MV-4-11 (cell line): ENCODE measurements around the gene TMEM53.

Experiments
- DNase-seq: peaks from one replicate; lab custom pipeline; 2025; lab: John Stamatoyannopoulos, UW

The TMEM53 gene

DNA sequence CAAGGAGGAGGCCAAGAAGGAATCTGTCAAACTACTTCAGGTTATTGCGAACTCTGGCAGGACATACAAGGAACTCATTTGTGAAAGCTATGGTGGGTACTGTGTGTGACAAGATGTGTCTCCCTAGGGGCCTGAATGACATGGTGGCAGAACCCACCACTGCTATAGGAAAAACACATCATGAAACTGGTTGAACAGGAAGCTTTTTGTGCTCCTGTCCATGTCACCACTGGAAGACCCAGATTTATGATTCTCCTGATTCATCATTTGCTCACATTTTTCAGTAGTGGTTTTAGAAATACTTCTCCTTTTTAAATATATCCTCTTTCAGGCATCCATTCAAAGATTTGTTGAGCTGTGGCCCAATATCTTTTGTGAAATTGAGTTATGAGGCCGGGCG lies 23.9 kb upstream of the TMEM53 start:
- peak; percentile 95 for DNase-seq

DNA sequence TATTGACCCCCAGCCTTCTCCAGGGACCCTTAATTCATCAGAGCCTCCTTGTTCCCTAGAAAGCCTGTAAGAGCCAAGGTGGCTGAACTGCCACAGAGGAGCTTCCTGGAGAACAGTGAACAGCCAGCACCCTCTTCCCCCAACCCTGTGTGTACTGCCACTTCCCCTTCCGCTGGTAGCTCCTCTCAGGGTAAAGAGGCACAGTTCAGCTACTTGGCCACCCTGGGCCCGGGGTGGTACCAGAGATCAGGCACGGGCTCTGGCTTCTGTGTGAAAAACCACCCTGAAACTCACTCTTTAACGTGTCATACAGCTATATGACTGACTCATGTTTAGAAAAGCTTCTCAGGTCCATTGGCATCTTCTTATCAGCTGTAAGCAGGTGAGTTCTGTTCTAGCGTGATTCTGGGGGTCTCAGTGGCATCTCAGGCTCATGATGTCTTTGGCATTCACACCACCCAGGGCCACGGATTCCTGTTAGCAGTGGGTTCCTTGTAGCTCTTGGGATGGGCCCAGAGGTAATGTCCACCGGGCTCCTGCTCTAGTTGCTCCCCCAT lies 22.6 kb upstream of the TMEM53 start:
- DNase-seq, result peak; percentile 74

DNA sequence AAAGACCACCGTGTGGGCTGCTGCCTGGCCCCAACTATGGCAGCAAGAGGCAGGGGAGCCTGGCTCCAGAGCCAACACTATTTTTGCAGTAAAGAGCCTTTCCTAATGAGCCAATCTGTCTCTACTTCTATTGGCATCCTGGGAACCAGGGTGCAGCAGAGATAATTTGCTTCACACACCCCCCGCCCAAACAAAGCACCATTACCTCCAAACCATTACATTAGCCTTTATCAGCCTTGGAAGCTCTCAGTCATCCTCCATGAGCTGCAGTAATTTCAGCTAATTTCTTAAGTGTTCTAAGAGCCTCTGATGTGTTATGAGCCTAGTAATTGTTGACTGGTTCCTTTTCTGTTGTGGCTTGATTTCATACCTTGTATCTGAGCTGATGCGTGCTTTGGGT lies 21.8 kb upstream of the TMEM53 start:
- no peak for DNase-seq

DNA sequence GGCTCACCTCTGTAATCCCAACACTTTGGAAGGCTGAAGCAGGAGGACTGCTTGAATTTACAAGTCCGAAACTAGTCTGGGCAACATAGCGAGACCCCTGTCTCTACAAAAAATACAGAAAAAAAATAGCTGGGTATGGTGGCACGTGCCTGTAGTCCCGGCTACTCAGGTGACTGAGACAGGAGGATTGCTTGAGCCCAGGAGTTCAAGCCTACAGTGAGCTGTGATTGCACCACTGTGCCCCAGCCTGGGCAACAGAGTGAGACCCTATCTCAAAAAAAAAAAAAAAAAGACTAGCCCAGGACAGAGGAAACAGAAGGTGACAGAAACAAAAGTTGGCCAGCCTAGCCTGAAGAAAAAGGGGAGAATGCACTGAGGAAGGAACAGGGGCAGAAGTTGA lies 21.4 kb upstream of the TMEM53 start:
- no peak for DNase-seq

DNA sequence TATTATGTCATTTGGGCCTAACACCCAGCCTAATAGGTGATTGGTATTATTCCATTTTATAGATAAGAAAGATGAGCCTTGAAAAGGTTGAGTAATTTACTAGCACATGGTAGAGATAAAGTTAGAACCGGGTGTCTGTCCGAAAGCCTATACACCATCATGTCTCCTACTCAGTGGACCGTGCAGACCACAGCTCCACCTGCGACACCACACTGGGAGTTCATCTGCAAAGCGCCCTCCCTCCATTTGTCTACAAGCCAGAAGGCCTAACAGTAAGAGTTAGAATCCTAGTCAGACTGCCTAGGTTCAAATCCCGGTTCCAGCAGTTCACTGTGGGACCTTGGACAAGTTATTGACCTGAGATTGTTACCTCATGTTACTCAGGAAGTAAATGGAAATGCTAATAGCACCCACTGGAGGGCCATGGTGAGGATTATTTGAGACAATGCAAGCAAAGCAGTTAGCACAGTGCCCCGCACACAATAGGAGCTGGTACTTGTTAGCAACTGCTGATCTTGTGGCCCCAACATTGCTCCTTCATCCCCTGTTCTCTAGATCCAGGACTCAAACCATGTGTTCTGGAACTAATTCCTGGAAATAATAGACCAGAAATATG lies 20.7 kb upstream of the TMEM53 start:
- DNase-seq, result no peak

DNA sequence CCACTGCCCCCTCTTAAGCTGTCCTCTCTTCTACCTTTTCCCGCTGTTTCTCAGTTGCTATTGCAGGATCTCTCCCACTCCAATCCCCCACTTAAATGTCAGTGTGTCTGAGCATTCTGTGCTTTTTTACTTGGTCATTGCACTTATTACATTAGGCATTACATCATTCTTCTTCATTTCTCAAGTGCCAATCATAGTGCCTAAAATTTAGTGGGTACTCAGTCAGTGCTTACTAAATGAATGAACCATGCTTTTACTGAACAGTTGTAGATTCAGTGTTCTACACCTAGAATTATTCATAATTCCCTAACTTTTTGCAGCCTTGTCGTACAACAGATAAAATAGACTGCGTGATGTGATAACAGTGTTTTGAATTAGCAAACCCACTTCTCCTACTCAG lies 19.6 kb upstream of the TMEM53 start:
- no peak for DNase-seq

DNA sequence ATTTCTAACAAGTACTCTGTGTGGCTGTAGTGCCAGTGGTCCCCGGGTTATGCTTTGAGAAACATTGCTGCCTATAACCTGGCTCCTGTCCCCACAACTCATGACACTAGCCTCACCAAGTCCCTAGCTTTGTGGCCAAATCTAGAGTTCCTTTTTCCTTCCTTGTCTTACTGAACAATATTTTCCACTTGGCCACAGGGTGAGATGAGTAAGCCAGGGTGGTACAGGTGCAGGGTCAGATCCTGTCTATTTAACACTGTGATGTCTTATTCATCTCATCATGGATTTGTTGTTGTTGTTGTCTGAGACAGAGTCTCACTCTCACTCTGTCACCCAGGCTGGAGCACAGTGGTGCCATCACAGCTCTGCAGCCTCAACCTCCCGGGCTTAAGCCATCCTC lies 18.9 kb upstream of the TMEM53 start:
- peak; percentile 44 for DNase-seq

DNA sequence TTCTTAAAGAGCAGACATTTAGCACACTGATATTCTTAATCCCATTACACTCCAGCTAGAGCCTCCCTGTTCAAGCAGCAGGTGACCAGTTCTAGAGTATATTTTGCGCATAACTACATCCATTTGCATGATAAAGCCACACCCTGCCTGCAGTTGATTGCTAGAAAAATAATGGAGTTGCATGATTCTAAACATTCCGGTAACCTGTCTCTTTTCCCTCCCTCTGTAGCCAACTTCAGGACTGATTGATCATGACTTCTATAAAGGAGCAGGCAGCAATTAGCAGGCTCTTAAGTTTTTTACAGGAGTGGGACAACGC lies 15.1 kb upstream of the TMEM53 start:
- DNase-seq, result no peak

DNA sequence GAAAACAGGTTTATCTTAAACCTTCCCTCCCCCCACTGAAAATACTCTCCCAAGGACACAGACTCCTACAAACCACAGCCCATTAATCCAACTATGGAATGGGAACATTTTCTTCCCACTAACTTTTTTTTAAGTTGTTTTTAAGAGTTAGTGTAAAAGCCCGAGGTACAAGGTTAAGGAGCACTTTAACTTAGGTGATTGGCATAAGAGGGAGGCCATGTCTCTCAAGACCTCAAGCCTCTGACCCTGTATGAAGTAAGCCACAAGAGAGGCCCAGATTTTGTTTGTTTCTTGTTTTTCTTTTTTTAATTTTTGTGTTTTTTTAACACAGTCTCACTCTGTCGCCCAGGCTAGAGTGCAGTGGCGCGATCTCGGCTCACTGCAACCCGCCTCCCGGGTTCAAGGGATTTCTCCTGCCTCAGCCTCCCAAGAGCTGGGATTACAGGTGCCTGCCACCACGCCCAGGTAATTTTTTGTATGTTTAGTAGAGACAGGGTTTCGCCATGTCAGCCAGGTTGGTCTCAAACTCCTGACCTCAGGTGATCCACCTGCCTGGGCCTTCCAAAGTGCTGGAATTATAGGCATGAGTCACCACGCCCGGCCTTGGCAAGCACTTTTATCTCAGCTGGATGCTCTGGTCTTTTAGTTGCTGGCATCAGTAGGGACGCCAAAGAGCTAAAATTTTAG lies 14.6 kb upstream of the TMEM53 start:
- no peak for DNase-seq

DNA sequence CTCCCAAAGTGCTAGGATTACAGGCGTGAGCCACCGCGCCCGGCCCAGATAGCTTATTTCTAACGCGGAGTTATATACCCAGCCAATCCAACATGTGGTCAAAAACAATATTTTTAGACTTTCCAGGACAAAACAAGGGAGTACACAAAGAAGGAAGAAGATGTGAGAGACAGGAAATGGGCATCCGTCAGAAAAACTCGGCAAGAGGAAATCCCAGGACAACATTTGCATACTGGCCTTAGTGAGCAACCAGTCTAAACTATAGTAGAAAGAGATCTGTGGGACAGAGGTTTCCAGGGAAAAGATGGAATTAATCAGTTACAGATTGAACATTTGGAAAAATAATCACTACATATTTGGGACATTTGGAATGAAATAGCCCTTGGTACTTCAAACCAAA lies 11.6 kb upstream of the TMEM53 start:
- no peak for DNase-seq

DNA sequence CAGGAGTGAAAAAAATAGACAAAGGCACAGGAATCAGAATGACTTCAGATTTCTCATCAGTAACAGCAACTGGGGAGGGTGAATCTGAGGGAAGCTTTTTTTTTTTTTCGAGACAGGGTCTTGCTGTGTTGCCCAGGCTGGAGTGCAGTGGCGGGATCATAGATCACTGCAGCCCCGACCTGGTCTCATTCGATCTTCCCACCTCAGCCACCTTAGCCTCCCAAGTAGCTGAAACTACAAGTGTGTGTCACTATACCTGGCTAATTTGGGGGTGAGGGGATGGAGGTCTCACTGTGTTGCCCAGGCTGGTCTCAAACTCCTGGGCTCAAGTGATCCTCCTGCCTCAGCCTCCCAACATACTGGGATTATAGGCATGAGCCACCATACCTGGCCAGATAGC lies 10.9 kb upstream of the TMEM53 start:
- no peak for DNase-seq

DNA sequence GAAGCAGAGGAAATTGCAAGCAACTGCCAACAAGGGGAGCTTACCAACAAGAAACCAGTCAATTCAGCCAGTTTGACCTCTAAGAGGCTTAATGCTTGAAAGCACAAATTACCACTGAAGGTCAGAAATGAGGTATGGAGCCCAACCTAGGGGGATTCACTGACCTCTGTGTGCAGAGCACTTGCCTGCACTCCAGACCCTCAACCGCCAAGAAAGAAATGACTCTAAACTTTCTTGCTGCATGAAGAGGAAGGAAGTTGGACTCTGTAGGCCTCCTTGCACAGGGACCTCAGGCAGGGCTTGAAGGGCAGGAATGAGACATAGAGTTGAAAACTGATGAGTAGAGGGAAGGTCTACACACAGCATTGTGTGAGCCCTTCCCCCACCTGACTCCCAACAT lies 10.2 kb upstream of the TMEM53 start:
- DNase-seq, result peak; percentile 68

DNA sequence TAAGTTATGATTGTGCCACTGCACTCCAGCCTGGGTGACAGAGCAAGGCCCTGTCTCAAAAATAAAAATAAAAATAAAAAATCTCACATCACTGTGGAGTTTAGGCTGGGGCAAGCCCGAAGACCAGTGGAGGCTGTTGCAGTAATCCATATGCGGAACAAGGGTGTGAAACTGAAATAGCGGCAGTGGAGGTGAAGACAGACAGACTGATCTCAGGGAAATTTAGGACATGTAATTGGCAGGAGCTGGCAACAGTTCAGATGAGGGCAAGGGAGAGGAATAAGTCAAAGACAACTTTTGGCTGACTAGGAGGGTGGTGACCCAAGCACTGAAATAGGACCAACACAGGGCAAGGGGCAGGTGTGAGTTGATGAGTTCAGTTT lies 8.6 kb upstream of the TMEM53 start:
- peak; percentile 88 for DNase-seq

DNA sequence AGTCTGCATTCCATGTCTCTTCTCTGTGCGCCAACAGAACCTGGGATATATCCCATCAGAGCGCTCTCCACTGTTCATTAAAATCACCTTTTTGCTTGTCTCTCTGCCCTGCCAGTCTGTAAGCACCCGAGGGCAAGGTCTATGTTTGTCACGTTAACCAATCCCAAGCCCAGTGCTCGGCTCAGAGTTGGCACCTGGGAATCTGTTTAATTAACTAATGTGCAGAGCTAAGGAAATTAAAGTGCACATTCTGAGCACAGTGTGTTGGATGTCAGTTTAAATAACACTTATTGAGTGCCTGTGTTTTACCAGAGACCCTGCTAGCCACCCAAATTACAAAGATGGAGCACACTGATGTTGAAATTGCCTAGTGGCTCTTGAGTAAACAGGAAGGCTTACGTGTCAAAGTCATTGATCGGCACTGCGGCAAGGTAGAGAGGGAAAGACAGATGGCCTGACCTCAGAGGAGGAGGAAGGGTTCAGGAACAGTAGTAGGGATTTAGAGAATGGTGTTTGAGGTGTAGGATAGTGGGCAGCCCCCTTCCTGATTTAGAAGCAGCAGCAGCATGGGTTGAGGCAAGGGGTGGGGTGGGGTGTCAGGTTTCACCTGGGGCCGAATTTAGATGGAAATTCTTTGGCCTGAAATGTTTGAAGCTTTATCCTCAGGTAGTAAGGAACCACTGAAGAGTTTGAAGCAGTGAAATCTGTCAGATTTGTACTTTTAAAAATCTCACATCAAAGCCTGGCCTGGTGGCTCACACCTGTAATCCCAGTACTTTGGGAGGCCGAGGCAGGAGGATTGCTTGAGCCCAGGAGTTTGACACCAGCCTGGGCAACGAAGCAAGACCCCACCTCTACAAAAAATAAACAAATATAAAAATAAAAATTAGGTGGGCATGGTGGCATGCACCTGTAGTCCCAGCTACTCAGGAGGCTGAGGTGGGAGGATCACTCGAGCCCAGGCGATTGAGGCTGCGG lies 7.9 kb upstream of the TMEM53 start:
- DNase-seq, result peak; percentile 19

DNA sequence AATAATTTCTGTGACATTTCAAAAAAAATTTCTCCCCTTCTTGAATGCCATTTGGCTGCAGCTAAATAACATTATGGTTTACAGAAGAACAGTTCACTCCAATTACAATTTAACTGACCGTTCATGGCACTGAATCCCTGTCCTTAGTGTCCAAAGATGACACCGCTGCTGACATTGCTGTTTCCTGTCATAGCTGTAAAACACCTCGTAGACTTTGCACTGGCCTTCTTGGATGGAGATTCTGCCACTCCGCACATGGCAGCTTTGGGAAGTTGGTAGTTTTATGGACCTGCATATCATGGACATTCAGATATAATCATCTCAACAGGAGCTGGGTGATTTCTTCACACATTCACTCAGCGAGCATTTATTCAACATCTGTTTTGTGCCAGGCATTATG lies 5.2 kb upstream of the TMEM53 start:
- DNase-seq, result no peak

DNA sequence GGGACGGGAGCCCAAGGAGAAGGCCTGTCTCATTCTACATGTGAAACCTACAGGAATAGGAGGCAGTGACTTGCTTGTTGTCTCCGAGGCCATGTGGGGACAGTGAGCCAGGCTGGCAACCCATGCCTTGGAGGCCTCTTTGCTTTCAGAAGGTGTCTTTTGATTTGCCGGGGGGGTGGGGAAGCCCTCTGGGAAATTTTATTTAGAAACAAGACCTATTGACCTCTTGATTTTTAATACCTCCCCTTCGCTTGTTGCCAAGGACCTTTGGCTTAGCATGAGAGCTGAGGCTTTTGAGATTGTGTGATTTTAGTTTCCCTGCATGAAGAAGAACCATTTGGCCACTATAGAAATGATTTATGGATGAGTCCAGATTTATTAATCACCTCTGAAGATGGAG lies 4.3 kb upstream of the TMEM53 start:
- DNase-seq, result no peak

DNA sequence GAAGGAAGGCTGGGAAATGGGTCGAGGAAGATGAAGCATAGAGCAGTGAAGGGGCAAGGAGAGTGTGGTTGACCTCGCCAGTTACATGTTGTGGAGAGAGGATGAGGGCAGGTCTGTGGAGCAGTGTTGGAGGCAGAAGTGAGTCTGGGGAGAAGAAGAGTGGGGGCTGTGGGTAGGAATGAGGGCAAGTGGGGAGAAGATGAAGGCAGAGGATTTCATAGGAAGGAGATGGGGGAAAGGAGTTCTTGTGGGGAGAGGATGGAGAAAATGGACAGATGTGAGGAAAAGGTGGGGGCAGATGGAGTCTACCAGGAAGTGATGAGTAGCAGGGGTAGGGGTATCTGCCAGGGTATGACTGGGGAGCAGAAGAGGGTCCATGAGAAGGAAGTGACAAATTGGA lies 3.8 kb upstream of the TMEM53 start:
- no peak for DNase-seq

DNA sequence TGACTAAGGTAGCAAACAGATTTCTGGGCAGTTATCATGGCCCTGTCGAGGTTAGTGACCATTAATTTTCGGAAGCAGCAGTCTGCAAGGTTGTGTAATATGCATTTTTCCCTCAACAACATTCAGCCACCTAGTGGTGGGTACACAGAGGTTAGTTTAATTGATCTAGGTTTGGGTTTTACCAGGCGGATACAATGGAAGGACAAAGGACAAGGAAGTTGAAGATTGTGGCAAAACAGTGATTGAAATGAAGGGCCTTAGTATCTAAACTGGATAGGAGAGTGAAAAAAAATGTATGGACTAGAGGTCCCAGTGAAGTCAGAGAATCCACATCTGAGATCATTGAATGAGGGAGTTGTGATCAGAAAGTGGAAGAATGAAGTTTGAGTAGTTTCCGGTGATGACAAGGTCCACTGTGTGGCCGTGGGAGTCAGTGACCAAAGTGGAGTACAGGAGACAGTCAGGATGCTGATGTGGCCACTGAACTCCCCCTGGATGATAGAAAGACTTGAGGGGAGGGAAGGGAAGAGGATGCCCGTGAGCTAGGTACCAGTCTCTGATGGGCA lies 3.0 kb upstream of the TMEM53 start:
- peak; percentile 84 for DNase-seq

DNA sequence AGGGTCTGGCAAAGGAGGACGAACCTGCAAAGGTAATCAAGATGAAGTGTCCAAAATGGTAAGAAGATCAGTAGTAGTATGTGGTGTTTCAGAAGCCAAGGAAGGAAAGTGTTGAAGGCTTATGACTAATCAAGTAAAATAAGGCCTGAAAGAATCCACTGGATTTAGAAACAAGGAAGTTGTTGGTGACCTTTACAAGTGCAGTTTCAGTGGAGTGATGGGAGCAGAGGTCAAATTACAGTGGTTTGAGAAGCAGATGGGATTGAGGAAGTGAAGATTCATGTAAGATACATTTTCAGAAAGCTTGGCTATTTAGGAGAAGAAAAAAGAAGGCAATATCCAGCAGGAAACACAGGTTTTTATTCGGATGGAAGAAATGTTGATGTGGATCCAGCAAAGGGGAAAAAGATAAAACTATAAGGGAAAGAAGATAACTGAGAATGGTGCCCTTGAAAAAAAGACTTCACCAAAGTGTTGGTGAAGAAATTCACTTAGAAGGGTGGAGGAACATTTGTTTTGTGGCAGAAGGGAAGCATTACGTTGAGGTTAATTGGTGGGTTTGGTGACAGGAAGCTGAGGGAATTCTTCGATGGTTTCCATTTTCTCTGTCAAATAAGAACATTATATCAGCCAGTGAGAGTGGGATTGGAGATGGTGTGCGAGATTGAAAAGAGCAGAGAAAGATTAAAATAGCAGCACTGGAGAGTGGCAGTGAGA lies 2.4 kb upstream of the TMEM53 start:
- DNase-seq, result peak; percentile 99

DNA sequence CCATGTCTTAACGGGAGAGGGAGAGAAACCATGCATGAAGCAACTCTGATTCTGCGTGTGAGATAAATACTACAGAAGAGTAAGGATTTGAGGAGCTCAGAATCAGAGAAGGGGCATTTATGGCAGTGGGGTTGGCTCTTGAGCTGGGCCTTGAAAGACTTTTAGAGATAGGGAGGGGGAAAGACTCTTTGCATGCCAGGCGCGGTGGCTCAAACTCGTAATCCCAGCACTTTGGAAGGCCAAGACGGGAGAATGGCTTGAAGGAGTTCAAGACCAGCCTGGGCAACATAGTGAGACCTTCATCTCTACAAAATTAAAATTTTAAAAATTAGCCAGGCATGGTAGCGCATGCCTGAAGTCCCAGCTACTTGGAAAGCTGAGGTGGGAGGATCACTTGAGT lies 905 bp upstream of the TMEM53 start:
- no peak for DNase-seq

DNA sequence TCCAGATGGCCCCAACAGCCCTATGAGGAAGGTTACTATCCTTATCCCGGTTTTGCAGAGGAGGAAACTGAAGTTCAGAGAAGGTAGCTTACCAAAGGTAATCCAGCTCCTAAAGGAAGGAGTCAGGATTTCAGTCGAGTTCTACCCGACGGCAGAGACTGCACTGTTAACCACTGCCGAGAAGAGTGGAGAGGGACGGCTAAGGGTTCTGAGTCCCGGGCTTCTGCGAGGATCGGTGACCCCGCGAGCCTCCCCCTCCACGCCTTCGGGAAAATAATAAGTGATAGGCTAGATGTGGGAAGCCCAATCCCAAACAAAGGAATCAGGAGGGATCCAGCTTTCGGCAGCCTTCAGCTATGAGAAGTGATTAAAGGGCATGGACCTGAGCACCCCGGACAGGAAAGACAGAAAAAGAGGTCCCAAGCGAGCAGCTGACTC lies 587 bp downstream of the TMEM53 start:
- DNase-seq, result no peak
